Gastroesophageal sphincter (tissue), 3 donors: ENCODE results near the gene ACTL6B.

Source experiments
- CTCF ChIP-seq, 4 experiments: fragments of 200-600 bp in 2 of 4; fragments of 450-650 bp in 2 of 4; sonication (generic) in 1 of 4; IDR thresholded peaks; one replicate each; pipeline ENCODE4 v1.5.1; 2017 to 2019; ENCODE audit warnings: antibody characterized with exemption in 4 of 4, mild to moderate bottlenecking in 2 of 4, moderate library complexity in 2 of 4
- EP300 ChIP-seq: sonication (generic); formaldehyde crosslinking; IDR thresholded peaks from one replicate; pipeline ENCODE4 v1.6.1; 2017; ENCODE audit warnings: antibody characterized with exemption, mild to moderate bottlenecking
- POLR2A ChIP-seq, 2 donors: fragments of 450-650 bp; IDR thresholded peaks; one replicate each; pipeline ENCODE4 v1.6.1; 2017; ENCODE audit warnings: antibody characterized with exemption in 2 of 2, mild to moderate bottlenecking in 2 of 2, moderate library complexity in 1 of 2

- TF ChIP-seq CTCF (IDR thresholded peaks at IDR 0.05) (no peak), POLR2A (IDR thresholded peaks at IDR 0.05) (no peak), EP300 (no peak)
Measured at GRCh38 chr7:100693312-100694097, 37.3 kb upstream of the ACTL6B start.
